Kidney (tissue), 14 donors: Measurements from ENCODE around the gene S100A12. TPM values are rescaled to one million over a fixed set of nuclear protein-coding genes. Genes with fewer than 3 reads are reported as not detected.
A peak's percentile ranks its signal among the peaks of the same experiment; 100 is the strongest.
"Not testable (repeated sequence)": the region's sequence is repeated elsewhere in the genome, so short reads cannot be mapped to it uniquely, and the experiment has no call there.

ENCODE experiments used
- DNase-seq, 5 donors: peaks; one replicate each; pipeline ENCODE4 v3.0.0-alpha.2; 2013 to 2020
- FAIRE-seq: peaks from 2 replicates; lab custom pipeline; 2012; peaks lifted over from hg19 to GRCh38; lab: Jason Lieb, UNC
- H3K27ac ChIP-seq, 2 donors: one replicate each; pipeline ENCODE4 v1.7.0; 2013; ENCODE audit warnings: low read depth in 2 of 2, low read length in 2 of 2, inconsistent platforms in 1 of 2
- H3K27me3 ChIP-seq: one replicate; pipeline ENCODE4 v1.7.1; 2013; ENCODE audit warnings: low read length, inconsistent platforms; ENCODE audit not compliant: control insufficient read depth, insufficient read depth
- H3K36me3 ChIP-seq, 3 donors: one replicate each; pipeline versions ENCODE4 v1.7.0 to v1.7.1; 2013; ENCODE audit warnings: low read length in 3 of 3, control low read depth in 1 of 3, inconsistent platforms in 1 of 3; ENCODE audit not compliant: insufficient read depth in 3 of 3, control insufficient read depth in 2 of 3
- H3K4me1 ChIP-seq, 3 donors: one replicate each; pipeline versions ENCODE4 v1.7.0 to v1.7.1; 2013; ENCODE audit warnings: low read length in 3 of 3, inconsistent platforms in 1 of 3, low read depth in 1 of 3; ENCODE audit not compliant: control insufficient read depth in 2 of 3, insufficient read depth in 2 of 3
- H3K4me3 ChIP-seq, 3 donors: one replicate each; pipeline versions ENCODE4 v1.7.0 to v1.8.1; 2013; ENCODE audit warnings: low read length in 3 of 3, control low read depth in 1 of 3, inconsistent platforms in 1 of 3
- H3K9ac ChIP-seq, 3 donors: one replicate each; pipeline versions ENCODE4 v1.7.0 to v1.7.1; 2013; ENCODE audit warnings: low read length in 3 of 3, control low read depth in 1 of 3, inconsistent platforms in 1 of 3
- H3K9me3 ChIP-seq, 3 donors: one replicate each; pipeline versions ENCODE4 v1.7.0 to v1.7.1; 2013; ENCODE audit warnings: low read length in 3 of 3, control low read depth in 1 of 3, inconsistent platforms in 1 of 3; ENCODE audit not compliant: control insufficient read depth in 2 of 3, insufficient read depth in 1 of 3
- intact Hi-C: fragments of 100-400 bp; cut with DNase I; formaldehyde crosslinking; loops from one replicate; pipeline ENCODE4 v1.11.1; 2022
- polyA plus RNA-seq: library from polyadenylated mRNA; stranded (reverse); fragments of 350-450 nt; fragmentation: Illumina TruSeq; extraction: RNeasy Lipid Tissue Mini Kit (QIAGEN cat#74804); gene quantifications from one replicate; pipeline ENCODE4 v1.2.3, GENCODE V29; 2014; ENCODE audit warnings: low read depth, low replicate concordance; ENCODE audit not compliant: insufficient read depth
- total RNA-seq: library from RNA; stranded (reverse); fragmentation: NEBNext Ultra II Directional; extraction: Animal tissue kit (Norgen Biotek cat#: 25700); gene quantifications from one replicate; pipeline ENCODE4 v1.2.1, GENCODE V29; 2021
- TF ChIP-seq, protein P1 (sequence below): IDR thresholded peaks from 3 replicates; pipeline ENCODE4 v1.5.1; 2012; ENCODE audit warnings: mild to moderate bottlenecking, moderate library complexity, borderline replicate concordance; ENCODE audit not compliant: insufficient read depth; ENCODE audit errors: extremely low read depth
- donor health status: control.
- donor health status: control.
- donor health status: control.
- donor health status: control.
- donor health status: control.
- donor health status: DM: yes; HTN: yes; CAD: no.
- donor health status: Normal renal cell carcinoma (clear cell type).

S100A12 gene
- total and polyA plus RNA-seq, 2 donors from 2014 or later, result 1.3 to 2.7 TPM

DNA sequence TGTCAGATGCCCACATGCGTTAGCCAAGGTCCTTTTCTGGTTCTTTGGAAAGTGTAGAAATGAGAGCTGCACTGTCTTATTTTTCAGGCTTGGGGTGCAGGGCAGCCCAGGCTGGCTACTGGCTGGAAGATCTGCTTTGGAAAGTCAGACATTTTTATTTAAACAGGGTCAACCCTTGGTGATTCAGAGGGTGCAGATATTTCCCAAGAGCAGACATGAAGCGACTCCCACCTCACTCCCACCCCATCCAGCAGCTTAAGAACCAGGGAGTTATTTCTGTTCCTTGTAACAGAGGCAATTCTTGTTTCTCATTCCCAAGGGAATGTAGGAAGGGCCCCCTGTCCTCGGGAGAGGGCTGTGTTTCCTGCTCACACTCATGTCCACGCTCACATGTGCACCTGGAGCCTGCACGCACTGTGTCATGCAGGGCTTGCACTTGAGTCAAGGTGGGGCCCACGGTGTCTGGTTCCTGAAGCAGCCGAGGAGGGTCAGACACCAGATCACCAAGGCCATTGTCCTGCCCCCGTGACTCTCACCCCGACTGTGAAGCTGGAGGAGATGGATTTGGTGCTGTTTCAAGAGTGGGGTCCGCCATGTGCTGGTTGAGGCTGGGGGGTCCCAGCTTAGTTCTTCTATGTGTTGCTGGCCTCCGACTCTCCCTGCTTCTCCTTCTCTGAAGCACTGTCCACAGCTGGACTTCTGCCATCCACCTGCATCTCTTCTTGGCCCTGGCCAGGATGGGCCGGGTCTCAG, 41.9 kb upstream of the S100A12 start:
- TF ChIP-seq, protein P1, sequence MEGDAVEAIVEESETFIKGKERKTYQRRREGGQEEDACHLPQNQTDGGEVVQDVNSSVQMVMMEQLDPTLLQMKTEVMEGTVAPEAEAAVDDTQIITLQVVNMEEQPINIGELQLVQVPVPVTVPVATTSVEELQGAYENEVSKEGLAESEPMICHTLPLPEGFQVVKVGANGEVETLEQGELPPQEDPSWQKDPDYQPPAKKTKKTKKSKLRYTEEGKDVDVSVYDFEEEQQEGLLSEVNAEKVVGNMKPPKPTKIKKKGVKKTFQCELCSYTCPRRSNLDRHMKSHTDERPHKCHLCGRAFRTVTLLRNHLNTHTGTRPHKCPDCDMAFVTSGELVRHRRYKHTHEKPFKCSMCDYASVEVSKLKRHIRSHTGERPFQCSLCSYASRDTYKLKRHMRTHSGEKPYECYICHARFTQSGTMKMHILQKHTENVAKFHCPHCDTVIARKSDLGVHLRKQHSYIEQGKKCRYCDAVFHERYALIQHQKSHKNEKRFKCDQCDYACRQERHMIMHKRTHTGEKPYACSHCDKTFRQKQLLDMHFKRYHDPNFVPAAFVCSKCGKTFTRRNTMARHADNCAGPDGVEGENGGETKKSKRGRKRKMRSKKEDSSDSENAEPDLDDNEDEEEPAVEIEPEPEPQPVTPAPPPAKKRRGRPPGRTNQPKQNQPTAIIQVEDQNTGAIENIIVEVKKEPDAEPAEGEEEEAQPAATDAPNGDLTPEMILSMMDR, result no peak
- no peaks in the 10 kb centered on the region for H3K27me3 ChIP-seq
- no peaks in the 10 kb centered on the region for H3K9me3 ChIP-seq
- intact Hi-C loops, result no loop called here
- FAIRE-seq (no peak), DNase-seq (no peak)
- no peak overlapping the region for H3K27ac ChIP-seq
- no peak overlapping the region for H3K4me3 ChIP-seq
- H3K36me3 ChIP-seq, result no peaks in the 10 kb centered on the region
- H3K4me1 ChIP-seq, result no peaks in the 10 kb centered on the region
- H3K9ac ChIP-seq, result no peak overlapping the region

DNA sequence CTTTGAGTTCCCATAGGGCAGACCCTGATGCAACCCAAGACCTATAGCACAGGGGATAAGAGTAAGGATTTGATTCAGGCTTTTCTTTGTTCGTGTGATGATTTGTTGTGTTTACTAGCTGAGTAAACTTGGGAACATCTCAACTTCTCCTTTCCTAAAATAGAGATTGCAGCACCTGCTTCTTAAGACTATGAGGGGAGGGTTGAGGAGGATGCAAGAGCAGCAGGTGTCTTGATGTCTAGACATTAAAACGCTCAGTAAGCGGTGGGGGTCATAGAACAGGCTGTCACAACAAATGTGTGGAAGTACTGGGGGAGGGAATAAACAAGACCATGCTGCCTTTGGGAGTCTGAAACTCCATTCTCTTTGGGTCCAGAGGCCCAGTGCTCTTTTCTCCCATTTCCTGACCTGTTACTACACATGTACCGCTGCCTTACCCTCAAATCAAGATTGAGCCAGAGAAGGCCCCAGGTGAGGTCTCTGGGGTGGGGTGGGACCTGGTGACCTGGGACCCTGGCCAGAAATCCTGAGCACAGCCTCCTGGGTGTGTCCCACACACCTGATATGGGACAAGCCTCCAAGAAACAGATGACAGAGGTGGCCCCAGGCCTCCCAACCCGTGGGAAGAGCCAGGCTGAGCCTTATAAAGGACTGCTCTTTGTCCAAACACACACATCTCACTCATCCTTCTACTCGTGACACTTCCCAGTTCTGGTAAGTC, 40.6 kb upstream of the S100A12 start, which contains the start of gene S100A7A:
S100A7A (plus strand) TSS at position 671 of the 721 bp plus-strand sequence. CDS start 1,563 bp downstream, outside the sequence.
- H3K9ac ChIP-seq, result no peak within 1 kb of the TSS
- no peaks in the 10 kb centered on the region for H3K9me3 ChIP-seq
- no peaks in the 10 kb centered on the region for H3K4me1 ChIP-seq
- FAIRE-seq (no peak), DNase-seq (no peak)
- intact Hi-C loops, result no loop called here
- H3K4me3 ChIP-seq, result no peak within 1 kb of the TSS
- no peaks in the 10 kb centered on the region for H3K36me3 ChIP-seq
- TF ChIP-seq, protein P1, result no peak
- no peak within 1 kb of the TSS for H3K27ac ChIP-seq
- H3K27me3 ChIP-seq, result no peaks in the 10 kb centered on the region

DNA sequence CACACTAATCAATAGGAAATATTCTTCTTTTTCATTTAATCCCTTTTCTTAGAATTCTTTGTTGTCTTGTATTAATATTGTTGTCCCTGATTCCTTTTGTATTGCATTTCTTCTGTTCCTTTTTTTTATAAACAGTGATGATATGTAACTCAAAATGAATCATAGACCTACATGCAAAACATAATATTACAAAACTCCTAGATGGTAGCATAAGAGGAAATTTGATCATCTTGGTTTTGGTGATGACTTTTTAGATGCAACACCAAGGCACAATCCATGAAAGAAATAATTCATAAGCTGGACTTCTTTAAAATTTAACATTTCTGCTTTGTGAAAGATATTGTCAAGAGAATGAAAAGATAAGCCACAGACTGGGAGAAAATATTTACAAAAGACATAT, 38.5 kb upstream of the S100A12 start:
- H3K27me3 ChIP-seq, FAIRE-seq, intact Hi-C loops: not testable (repeated sequence)

DNA sequence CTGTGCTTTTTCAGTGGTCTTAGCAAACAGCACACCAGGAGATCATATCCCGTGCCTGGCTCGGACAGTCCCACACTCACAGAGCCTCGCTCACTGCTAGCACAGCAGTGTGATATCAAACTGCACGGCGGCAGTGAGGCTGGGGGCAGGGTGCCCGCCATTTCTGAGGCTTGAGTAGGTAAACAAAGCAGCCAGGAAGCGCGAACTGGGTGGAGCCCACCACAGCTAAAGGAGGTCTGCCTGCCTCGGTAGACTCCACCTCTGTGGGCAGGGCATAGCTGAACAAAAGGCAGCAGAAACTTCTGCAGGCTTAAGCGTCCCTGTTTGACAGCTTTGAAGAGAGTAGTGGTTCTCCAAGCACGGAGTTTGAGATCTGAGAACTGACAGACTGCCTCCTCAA, 31.9 kb upstream of the S100A12 start:
- H3K27me3 ChIP-seq, H3K9me3 ChIP-seq, FAIRE-seq, H3K27ac ChIP-seq, intact Hi-C loops, H3K4me3 ChIP-seq, H3K9ac ChIP-seq, H3K36me3 ChIP-seq, H3K4me1 ChIP-seq: not testable (repeated sequence)
- peak in 1 of 5 donors; percentile 2 for DNase-seq

More for the DNA sequence above, 38.5 kb upstream of the S100A12 start:
- not testable (repeated sequence) for H3K4me1 ChIP-seq, H3K27ac ChIP-seq, H3K4me3 ChIP-seq, DNase-seq, H3K36me3 ChIP-seq, H3K9me3 ChIP-seq, H3K9ac ChIP-seq

DNA sequence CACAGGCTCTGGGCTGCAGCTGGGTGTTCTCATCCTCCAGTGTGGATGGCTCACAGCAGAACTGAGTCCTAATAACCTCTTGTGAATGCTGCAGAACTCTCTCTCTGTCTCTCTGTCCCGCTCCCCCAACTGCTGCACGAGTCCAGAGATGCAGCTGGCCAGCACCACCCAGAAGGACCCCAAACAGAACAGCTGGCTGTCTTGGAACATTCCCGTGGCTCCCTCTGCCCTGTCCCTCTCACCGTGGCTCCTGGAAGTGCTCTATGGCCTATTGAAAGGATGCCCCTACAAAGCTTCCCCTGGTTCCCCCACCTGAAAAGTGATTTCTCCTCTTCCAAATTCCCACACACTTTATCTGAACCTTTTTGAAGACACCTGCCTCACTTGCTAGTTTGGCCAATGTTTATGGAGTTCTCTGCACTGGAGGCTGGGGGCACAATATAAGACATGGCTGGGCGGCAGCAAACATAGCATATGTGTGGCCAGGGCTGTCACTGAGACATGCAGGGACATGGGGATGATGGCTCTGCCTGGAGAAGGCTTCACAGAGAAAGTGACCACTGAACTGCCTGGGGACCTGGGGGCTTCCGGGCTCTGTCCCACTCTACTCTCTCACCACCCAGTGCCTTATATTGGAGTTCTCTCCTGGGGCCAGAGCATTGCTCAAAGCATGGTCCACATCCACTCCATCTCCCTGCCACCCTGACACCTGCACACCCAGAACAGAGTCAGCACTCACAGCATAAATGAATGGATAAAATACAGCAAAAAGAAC, 30.6 kb upstream of the S100A12 start:
- H3K4me3 ChIP-seq, intact Hi-C loops, H3K27ac ChIP-seq, H3K9ac ChIP-seq, FAIRE-seq, H3K9me3 ChIP-seq, H3K27me3 ChIP-seq, H3K36me3 ChIP-seq, H3K4me1 ChIP-seq, DNase-seq: not testable (repeated sequence)
